Effector memory CD4-positive, alpha-beta T cell (primary cell): ENCODE measurements around the gene CD3D.
A peak's percentile ranks its signal among the peaks of the same experiment; 100 is the strongest.

Experiments used
- DNase-seq, 3 donors: peaks; one replicate each; pipeline ENCODE4 v3.0.0-alpha.2; 2020
- H3K27ac ChIP-seq: 2 replicates; pipeline ENCODE4 v1.7.0; 2013; ENCODE audit warnings: mild to moderate bottlenecking, low read length, moderate library complexity; ENCODE audit not compliant: insufficient read depth, poor library complexity, severe bottlenecking
- H3K27me3 ChIP-seq: replicated peaks from 2 replicates; pipeline ENCODE4 v1.7.0; 2013; ENCODE audit warnings: mild to moderate bottlenecking, low read length; ENCODE audit not compliant: insufficient read depth, control insufficient read depth, poor library complexity, severe bottlenecking
- H3K36me3 ChIP-seq: 2 replicates; pipeline ENCODE4 v1.7.0; 2013; ENCODE audit warnings: mild to moderate bottlenecking, low read length, moderate library complexity; ENCODE audit not compliant: control insufficient read depth, insufficient read depth
- H3K4me1 ChIP-seq: 2 replicates; pipeline ENCODE4 v1.7.0; 2013; ENCODE audit warnings: low read length, mild to moderate bottlenecking; ENCODE audit not compliant: control insufficient read depth, insufficient read depth, poor library complexity, severe bottlenecking
- H3K4me3 ChIP-seq: 2 replicates; pipeline ENCODE4 v1.7.0; 2013; ENCODE audit warnings: low read length, low read depth, mild to moderate bottlenecking; ENCODE audit not compliant: insufficient read depth, poor library complexity, severe bottlenecking
- H3K9me3 ChIP-seq: 2 replicates; pipeline ENCODE4 v1.7.0; 2013; ENCODE audit warnings: mild to moderate bottlenecking, low read length, moderate library complexity; ENCODE audit not compliant: control insufficient read depth

The CD3D gene

GRCh38 chr11:118366287-118366686, 23.8 kb upstream of the CD3D start:
- H3K4me3 ChIP-seq = no peak overlapping the region
- peaks cover 68% of the 10 kb centered on the region for H3K36me3 ChIP-seq
- no peaks in the 10 kb centered on the region for H3K9me3 ChIP-seq
- H3K27ac ChIP-seq = no peak overlapping the region
- H3K27me3 ChIP-seq = no peaks in the 10 kb centered on the region
- no peak for DNase-seq
- no peaks in the 10 kb centered on the region for H3K4me1 ChIP-seq

DNA sequence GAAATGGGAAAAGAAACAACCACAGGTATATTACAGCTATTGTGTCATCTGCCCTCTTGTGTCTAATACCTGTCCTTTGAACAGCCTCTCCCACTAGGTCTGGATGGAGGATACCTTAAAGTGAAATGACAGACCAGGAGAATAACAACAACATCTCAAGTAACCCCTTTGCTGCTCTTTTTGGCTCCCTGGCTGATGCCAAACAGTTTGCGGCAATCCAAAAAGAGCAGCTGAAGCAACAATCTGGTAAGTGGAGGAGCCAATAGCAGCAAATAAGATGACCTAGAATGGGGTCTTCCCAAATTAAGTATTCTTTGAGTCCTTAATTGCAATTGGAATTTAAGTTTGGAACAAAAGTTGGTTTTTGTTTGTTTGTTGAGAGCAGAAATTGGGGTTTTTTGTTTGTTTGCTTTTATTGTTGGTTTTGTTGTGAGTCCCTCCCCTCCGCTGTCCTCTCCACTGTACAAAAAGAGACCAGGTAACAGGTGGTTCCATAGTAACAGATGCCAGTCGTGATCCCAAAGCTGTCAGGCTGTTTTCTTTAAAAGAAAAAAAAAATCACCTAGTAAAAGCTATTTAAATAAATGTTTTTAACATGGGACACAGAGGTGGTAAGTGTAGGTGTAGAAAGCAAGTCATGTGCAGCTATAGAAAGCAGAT, 22.6 kb upstream of the CD3D start:
- no peaks in the 10 kb centered on the region for H3K4me1 ChIP-seq
- no peaks in the 10 kb centered on the region for H3K9me3 ChIP-seq
- no peak overlapping the region for H3K27ac ChIP-seq
- peaks cover 56% of the 10 kb centered on the region for H3K36me3 ChIP-seq
- no peaks in the 10 kb centered on the region for H3K27me3 ChIP-seq
- no peak for DNase-seq
- H3K4me3 ChIP-seq = no peak overlapping the region

GRCh38 chr11:118359295-118359958, 16.9 kb upstream of the CD3D start, which contains the start of gene UBE4A:
Gene UBE4A (plus strand): TSS chr11:118359600. CDS start chr11:118365081, 5,481 bp downstream.
- H3K36me3 ChIP-seq = peaks cover 2% of the 10 kb centered on the region
- DNase-seq = peak; percentile 86 to 95 (median 92)
- peak within 1 kb of the TSS; percentile 92 for H3K27ac ChIP-seq

DNA sequence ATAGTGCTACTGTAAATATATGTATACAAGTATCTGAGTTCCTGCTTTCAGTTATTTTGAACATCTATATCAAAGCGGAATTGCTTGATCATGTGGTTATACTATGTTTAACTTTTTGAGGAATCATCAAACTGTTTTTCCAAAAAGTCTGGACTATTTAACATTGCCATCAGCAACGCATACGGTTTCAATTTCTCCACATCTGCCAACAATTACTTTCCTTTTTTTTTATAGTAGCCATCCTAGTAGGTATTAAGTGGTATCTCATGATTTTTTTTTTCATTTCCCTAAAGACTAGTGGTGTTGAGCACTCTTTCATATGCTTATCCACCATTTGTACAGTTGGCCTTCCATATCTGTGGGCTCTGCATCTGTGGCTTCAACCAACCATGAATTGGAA, 15.6 kb upstream of the CD3D start:
- H3K36me3 ChIP-seq = peaks cover under 1% of the 10 kb centered on the region
- DNase-seq = no peak
- H3K9me3 ChIP-seq = no peaks in the 10 kb centered on the region
- no peak overlapping the region for H3K27ac ChIP-seq
- no peak overlapping the region for H3K4me3 ChIP-seq
- H3K27me3 ChIP-seq = no peaks in the 10 kb centered on the region
- peaks cover 4% of the 10 kb centered on the region for H3K4me1 ChIP-seq

More at GRCh38 chr11:118359295-118359958, 16.9 kb upstream of the CD3D start, which contains the start of gene UBE4A:
- Histone ChIP-seq H3K4me3 (peak within 1 kb of the TSS; percentile 82), H3K9me3 (no peaks in the 10 kb centered on the region), H3K27me3 (no peaks in the 10 kb centered on the region), H3K4me1 (peaks cover 4% of the 10 kb centered on the region)

- no peak for DNase-seq
- Histone ChIP-seq H3K36me3 (peaks cover 42% of the 10 kb centered on the region), H3K4me3 (no peak overlapping the region), H3K27me3 (no peaks in the 10 kb centered on the region), H3K9me3 (no peaks in the 10 kb centered on the region), H3K27ac (peak overlapping the region; percentile 57), H3K4me1 (peaks cover 5% of the 10 kb centered on the region)
These were observed 10.7 kb upstream of the CD3D start for GRCh38 chr11:118353084-118353710.

DNA sequence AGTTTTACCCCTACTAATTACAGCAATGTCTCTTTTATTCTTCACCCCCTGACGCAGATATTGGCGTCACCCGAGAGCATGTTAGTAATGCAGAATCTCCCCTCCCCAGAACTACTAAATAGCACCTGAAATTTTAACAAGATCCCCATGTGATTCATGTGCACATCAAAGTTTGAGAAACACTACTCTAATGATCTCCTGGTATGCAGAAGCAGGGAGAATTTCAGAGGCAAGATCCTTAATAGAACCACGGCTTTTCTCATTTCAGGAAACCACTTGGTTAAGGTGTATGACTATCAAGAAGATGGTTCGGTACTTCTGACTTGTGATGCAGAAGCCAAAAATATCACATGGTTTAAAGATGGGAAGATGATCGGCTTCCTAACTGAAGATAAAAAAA, 7.0 kb upstream of the CD3D start:
- Histone ChIP-seq H3K4me3 (no peak overlapping the region), H3K36me3 (peaks cover 44% of the 10 kb centered on the region), H3K4me1 (peaks cover 19% of the 10 kb centered on the region), H3K27ac (no peak overlapping the region), H3K9me3 (no peaks in the 10 kb centered on the region), H3K27me3 (no peaks in the 10 kb centered on the region)
- no peak for DNase-seq

GRCh38 chr11:118343981-118344515, 1.5 kb upstream of the CD3D start, which contains the start of gene CD3G:
Gene CD3G (plus strand): TSS chr11:118344344. CDS start chr11:118344424, 80 bp downstream.
- peak within 1 kb of the TSS; percentile 64 for H3K4me3 ChIP-seq
- peaks cover 55% of the 10 kb centered on the region for H3K4me1 ChIP-seq
- H3K27me3 ChIP-seq = no peaks in the 10 kb centered on the region
- peak; percentile 30 to 58 (median 54) for DNase-seq
- H3K9me3 ChIP-seq = no peaks in the 10 kb centered on the region
- H3K27ac ChIP-seq = peak within 1 kb of the TSS; percentile 93
- peaks cover 9% of the 10 kb centered on the region for H3K36me3 ChIP-seq

DNA sequence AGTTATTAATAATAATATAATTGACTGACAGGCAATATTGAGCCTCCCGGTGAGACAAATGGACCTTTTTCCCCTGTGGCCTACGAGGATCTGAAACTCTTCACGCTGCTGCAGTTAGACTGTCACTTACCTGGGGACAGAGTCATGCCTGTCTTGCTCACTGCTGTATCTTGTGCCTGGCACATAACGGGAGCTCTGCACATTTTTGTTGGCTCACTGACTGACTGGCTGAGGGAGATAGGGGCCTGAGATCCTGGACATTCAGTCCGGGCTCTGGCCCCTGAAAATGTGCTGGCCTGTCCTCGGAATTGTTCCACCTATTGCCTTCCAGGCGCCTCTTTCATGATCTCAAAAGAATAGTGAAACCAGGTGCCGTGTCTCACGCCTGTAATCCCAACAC, 743 bp upstream of the CD3D start:
- Histone ChIP-seq H3K27me3 (no peaks in the 10 kb centered on the region), H3K4me1 (peaks cover 59% of the 10 kb centered on the region), H3K36me3 (peaks cover 6% of the 10 kb centered on the region), H3K27ac (peak overlapping the region; percentile 93), H3K4me3 (peak overlapping the region; percentile 64), H3K9me3 (no peaks in the 10 kb centered on the region)
- no peak for DNase-seq

DNA sequence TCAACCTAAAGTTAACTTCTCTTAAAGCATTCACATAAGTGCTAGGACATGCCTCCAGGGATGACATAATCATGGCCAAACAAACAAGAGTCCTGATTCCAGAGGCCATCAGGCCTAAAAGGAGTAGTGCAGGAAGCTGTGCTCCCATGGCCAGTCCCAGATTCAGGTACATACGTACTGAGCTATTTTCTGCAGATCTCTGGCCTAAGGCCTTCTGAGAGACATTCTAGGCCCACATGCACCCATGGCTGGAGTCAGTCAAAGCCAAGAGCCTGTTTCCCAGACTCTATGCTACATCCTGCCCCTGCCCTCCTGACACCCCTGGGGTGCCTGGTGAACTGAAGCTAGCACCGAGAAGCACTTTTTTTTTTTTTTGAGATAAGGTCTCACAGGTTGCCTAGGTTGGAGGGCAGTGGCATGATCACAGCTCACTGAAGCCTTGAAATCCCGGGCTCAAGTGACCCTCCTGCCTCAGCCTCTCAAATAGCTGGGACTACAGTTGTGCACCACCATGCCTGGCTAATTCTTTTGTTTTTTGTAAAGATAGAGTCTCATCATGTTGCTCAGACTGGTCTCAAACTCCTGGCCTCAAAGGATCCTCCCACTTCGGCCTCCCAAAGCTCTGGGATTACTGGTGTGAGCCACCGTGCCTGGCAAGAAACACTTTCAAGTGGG, 553 bp downstream of the CD3D start:
- peak overlapping the region; percentile 93 for H3K27ac ChIP-seq
- peaks cover 59% of the 10 kb centered on the region for H3K4me1 ChIP-seq
- DNase-seq = no peak

More for the DNA sequence above, 553 bp downstream of the CD3D start:
- peaks cover 4% of the 10 kb centered on the region for H3K36me3 ChIP-seq
- no peaks in the 10 kb centered on the region for H3K27me3 ChIP-seq
- peak overlapping the region; percentile 64 for H3K4me3 ChIP-seq
- H3K9me3 ChIP-seq = no peaks in the 10 kb centered on the region
